HEK293T (cell line): Measurements from ENCODE around the gene FBXO17.

Source experiments
- BHLHE40 ChIP-seq: fragments of 450-650 bp; IDR thresholded peaks from 2 replicates; pipeline ENCODE4 v1.6.1; 2016; ENCODE audit warnings: mild to moderate bottlenecking, moderate library complexity, borderline replicate concordance
- HDGF ChIP-seq: fragments of 450-650 bp; IDR thresholded peaks from 2 replicates; pipeline ENCODE4 v1.6.1; 2017; ENCODE audit warnings: antibody characterized with exemption, borderline replicate concordance
- SUZ12 ChIP-seq: fragments of 450-650 bp; IDR thresholded peaks from 2 replicates; pipeline ENCODE4 v1.6.1; 2016; ENCODE audit warnings: mild to moderate bottlenecking

DNA sequence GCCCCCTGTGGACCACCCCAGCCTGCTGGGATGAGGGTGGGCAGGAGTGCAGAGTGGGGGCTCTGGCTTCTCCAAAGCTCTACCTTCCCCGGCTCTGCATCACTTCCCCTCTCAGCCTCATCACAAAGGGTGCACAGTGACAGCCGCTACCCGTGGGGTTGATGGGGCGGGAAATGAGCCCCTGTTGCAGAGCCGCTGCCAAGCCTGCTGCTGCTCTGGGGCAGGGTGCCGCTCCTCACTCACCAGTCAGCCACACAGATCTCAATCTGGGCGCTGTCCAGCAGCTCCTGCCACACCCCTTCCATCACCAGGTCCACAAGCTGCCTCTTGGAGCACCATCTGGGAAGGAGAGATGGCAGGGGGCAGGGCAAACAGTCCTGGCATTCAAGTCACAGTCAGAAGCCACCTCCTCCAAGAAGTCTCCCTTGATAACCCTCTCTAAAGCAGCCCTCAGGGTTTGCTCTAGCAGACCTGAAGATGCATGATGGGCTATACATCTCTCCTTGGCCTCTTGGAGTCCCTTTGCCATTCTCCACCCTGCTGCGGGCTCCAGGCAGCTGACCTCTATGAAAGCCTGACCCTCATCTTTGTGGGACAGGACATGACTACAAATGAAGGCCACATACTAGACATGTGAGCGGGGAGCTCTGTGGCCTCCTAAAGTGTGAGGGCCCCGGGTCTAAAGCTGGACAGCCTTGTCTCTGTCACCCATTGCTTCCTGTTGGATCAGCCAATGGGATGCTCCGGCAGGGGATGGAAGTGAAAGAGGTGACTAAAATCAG lies 29.1 kb downstream of the FBXO17 start:
- TF ChIP-seq SUZ12 (no peak), BHLHE40 (no peak), HDGF (no peak)
